Measurements from ENCODE around the gene HES4. TPM values are rescaled to one million over a fixed set of nuclear protein-coding genes. Genes with fewer than 3 reads are reported as not detected.

The HES4 gene
- total and polyA plus RNA-seq, 2 of the 13 experiments (the other 11 are each of a cell fraction or from before 2014, with no cell fraction given): 8.8 to 10.6 TPM

DNA sequence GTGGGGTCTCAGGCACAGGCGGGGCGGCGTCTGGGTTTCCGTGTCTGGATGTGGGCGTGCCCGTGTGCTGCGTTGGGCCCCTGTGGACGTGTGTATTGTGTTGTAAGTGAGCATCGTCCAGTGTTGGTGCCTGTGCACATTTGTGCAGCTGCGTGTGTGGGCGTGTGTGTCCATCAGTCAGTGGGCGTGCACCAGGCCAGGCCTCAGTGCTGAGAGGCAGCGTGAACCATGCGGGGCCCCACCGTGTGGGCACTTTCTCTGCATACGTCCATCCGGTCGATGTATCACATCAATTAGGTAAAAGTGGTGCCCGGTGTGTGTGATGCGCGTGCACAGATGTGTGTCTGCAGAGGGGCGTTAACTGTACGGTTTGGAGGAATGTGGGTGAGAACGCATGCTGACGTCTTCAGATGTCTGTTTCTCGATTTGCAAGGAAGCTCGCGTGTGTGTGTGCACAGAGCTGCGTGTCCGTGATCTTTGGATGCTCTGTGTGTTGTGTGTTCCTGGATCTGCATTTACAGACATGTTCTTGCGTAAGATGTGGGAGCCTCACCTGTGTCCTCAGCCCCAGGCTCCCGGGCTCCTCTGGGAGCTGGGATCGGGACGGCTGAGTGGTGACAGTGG is 44.7 kb upstream of the HES4 start:
- Histone ChIP-seq H3K36me3 (replicated peaks in 1 of 2; ENCODE audit: control insufficient read depth in 1 of 2, insufficient read depth in 2 of 2, low read length in 2 of 2) (peaks cover 41 to 61% of the 10 kb centered on the region in 2 experiments; a peak in 4 of 5 replicates), H3K4me1 (ENCODE audit: insufficient read depth, low read length) (no peaks in the 10 kb centered on the region)
- FAIRE-seq: no peak

GRCh38 chr1:1043921-1044320 is 44.0 kb upstream of the HES4 start:
- WGBS (ENCODE audit: low lambda C conversion rate): 100% methylated on average over 11 of the region's 33 CpGs
- POLR2A ChIA-PET: no interaction called here
- no peak overlapping the region for H3K4me2 ChIP-seq (ENCODE audit: low read depth, low read length)
- CTCF ChIA-PET (ENCODE audit: low intra/inter-chr PET ratio, low total read pairs): no interaction called here
- no peaks in the 10 kb centered on the region for H4K20me1 ChIP-seq (ENCODE audit: insufficient read depth, low read length)
- ATAC-seq (no peak), FAIRE-seq (no peak), DNase-seq (ENCODE audit: low spot score) (no peak)
- no peaks in the 10 kb centered on the region for H3K9me3 ChIP-seq (ENCODE audit: low read length)
- no peak overlapping the region for H2AFZ ChIP-seq (ENCODE audit: low read length)
- peaks cover under 1% of the 10 kb centered on the region; the same call in 1 of the 2 replicates for H3K4me1 ChIP-seq (ENCODE audit: insufficient read depth, low read length)
- no peak overlapping the region for H3K4me3 ChIP-seq (replicated peaks in 1 of 3; ENCODE audit: insufficient read depth in 1 of 3, low read depth in 2 of 3, low read length in 3 of 3)
- BruUV-seq (replicated peaks): no TSS peak
- peaks cover 3% of the 10 kb centered on the region for H3K79me2 ChIP-seq (ENCODE audit: insufficient read depth, low read length)
- H3K27me3 ChIP-seq (ENCODE audit: control insufficient read depth in 1 of 2, insufficient read depth in 2 of 2, low read length in 2 of 2): no peaks in the 10 kb centered on the region
- no peak overlapping the region for H3K27ac ChIP-seq (ENCODE audit: extremely low read length, insufficient read depth, low read length)
- no peak overlapping the region for H3K9ac ChIP-seq (ENCODE audit: insufficient read depth, low read depth, low read length)
- peaks cover 39 to 61% of the 10 kb centered on the region in 2 experiments; a peak in 4 of 5 replicates for H3K36me3 ChIP-seq (replicated peaks in 1 of 2; ENCODE audit: control insufficient read depth in 1 of 2, insufficient read depth in 2 of 2, low read length in 2 of 2)
- TF ChIP-seq ZNF335 (CRISPR knock-in tag; IDR thresholded peaks at IDR 0.05) (no peak), ZNF879 (CRISPR knock-in tag; IDR thresholded peaks at IDR 0.05) (no peak), RBFOX2 (IDR thresholded peaks at IDR 0.05; ENCODE audit: low read depth, low read length) (peak; percentile 24; the same call in 1 of the 2 replicates)
- TF ChIP-seq, protein P1, sequence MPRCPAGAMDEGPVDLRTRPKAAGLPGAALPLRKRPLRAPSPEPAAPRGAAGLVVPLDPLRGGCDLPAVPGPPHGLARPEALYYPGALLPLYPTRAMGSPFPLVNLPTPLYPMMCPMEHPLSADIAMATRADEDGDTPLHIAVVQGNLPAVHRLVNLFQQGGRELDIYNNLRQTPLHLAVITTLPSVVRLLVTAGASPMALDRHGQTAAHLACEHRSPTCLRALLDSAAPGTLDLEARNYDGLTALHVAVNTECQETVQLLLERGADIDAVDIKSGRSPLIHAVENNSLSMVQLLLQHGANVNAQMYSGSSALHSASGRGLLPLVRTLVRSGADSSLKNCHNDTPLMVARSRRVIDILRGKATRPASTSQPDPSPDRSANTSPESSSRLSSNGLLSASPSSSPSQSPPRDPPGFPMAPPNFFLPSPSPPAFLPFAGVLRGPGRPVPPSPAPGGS (CRISPR knock-in tag; IDR thresholded peaks at IDR 0.05): no peak
- TF ChIP-seq, protein P2, sequence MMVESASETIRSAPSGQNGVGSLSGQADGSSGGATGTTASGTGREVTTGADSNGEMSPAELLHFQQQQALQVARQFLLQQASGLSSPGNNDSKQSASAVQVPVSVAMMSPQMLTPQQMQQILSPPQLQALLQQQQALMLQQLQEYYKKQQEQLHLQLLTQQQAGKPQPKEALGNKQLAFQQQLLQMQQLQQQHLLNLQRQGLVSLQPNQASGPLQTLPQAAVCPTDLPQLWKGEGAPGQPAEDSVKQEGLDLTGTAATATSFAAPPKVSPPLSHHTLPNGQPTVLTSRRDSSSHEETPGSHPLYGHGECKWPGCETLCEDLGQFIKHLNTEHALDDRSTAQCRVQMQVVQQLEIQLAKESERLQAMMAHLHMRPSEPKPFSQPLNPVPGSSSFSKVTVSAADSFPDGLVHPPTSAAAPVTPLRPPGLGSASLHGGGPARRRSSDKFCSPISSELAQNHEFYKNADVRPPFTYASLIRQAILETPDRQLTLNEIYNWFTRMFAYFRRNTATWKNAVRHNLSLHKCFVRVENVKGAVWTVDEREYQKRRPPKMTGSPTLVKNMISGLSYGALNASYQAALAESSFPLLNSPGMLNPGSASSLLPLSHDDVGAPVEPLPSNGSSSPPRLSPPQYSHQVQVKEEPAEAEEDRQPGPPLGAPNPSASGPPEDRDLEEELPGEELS (CRISPR knock-in tag; IDR thresholded peaks at IDR 0.05): no peak
- in situ Hi-C loops (cut with HindIII; ENCODE audit: extremely low pct_ligation_motif_present, low pct_unique_long_range_greater_than_20kb) (no loop called here), intact Hi-C loops (cut with micrococcal nuclease; ENCODE audit: unreplicated experiment) (no loop called here)

More for the DNA sequence above, 44.7 kb upstream of the HES4 start:
- CTCF ChIA-PET (ENCODE audit: low intra/inter-chr PET ratio, low total read pairs): no interaction called here
- intact Hi-C loops (cut with micrococcal nuclease; ENCODE audit: unreplicated experiment): no loop called here
- Histone ChIP-seq H3K27me3 (ENCODE audit: control insufficient read depth in 1 of 2, insufficient read depth in 2 of 2, low read length in 2 of 2) (no peaks in the 10 kb centered on the region), H3K27ac (ENCODE audit: extremely low read length, insufficient read depth, low read length) (no peak overlapping the region), H3K79me2 (ENCODE audit: insufficient read depth, low read length) (no peaks in the 10 kb centered on the region), H2AFZ (ENCODE audit: low read length) (no peak overlapping the region), H3K9me3 (ENCODE audit: low read length) (no peaks in the 10 kb centered on the region), H4K20me1 (ENCODE audit: insufficient read depth, low read length) (no peaks in the 10 kb centered on the region), H3K9ac (ENCODE audit: insufficient read depth, low read depth, low read length) (no peak overlapping the region), H3K4me3 (replicated peaks in 1 of 3; ENCODE audit: insufficient read depth in 1 of 3, low read depth in 2 of 3, low read length in 3 of 3) (no peak overlapping the region), H3K4me2 (ENCODE audit: low read depth, low read length) (no peak overlapping the region)
- ATAC-seq (no peak), DNase-seq (ENCODE audit: low spot score) (no peak)
- BruUV-seq (replicated peaks): no TSS peak
- in situ Hi-C loops (cut with HindIII; ENCODE audit: extremely low pct_ligation_motif_present, low pct_unique_long_range_greater_than_20kb): no loop called here
- WGBS (ENCODE audit: low lambda C conversion rate): 96% methylated on average over 31 of the region's 34 CpGs
- TF ChIP-seq CEBPB (IDR thresholded peaks at IDR 0.05; ENCODE audit: borderline replicate concordance, low read depth, low read length) (peak; percentile 49; the same call in 1 of the 2 replicates), ZFAT (CRISPR knock-in tag; conservative IDR thresholded peaks at IDR 0.05) (no peak), RBM22 (optimal IDR thresholded peaks at IDR 0.05; ENCODE audit: low read length) (peak; percentile 58)
- POLR2A ChIA-PET: no interaction called here

Measured in HepG2 (cell line).